H1 (cell line): ENCODE data around the gene MRPS30. TPM values are rescaled to one million over a fixed set of nuclear protein-coding genes. Genes with fewer than 3 reads are reported as not detected.

Experiments
- CTCF ChIA-PET: fragments of 300-600 bp; sonication (Branson Sonifier 250); formaldehyde crosslinking; loops from one replicate; lab custom pipeline; 2021; ENCODE audit not compliant: partially characterized antibody; lab: Charles Lee
- POLR2A ChIA-PET: fragments of 300-600 bp; sonication (Branson Sonifier 250); formaldehyde crosslinking; loops from one replicate; lab custom pipeline; 2021; ENCODE audit warnings: inconsistent platforms; ENCODE audit not compliant: partially characterized antibody; lab: Charles Lee
- DNase-seq, 2 experiments: peaks; one replicate each; pipeline versions ENCODE4 v3.0.0 to v3.0.0-alpha.2; 2010 to 2022; ENCODE audit warnings: low spot score in 2 of 2, low read depth in 1 of 2, mixed read lengths in 1 of 2
- FAIRE-seq: peaks from 2 replicates; lab custom pipeline; 2011; peaks lifted over from hg19 to GRCh38; lab: Jason Lieb, UNC
- H2AFZ ChIP-seq: 2 replicates; pipeline ENCODE4 v1.8.1; 2012; ENCODE audit warnings: low read length, inconsistent platforms
- H2AK5ac ChIP-seq: 2 replicates; pipeline ENCODE4 v1.6.1; 2013; ENCODE audit warnings: low read depth, low read length
- H2BK120ac ChIP-seq: replicated peaks from 2 replicates; pipeline ENCODE3; 2013; ENCODE audit warnings: low read depth, low read length, inconsistent platforms
- H2BK12ac ChIP-seq: 2 replicates; pipeline ENCODE4 v1.6.1; 2013; ENCODE audit warnings: low read depth, low read length
- H2BK15ac ChIP-seq: 2 replicates; pipeline ENCODE4 v1.6.1; 2013; ENCODE audit warnings: low read length
- H2BK20ac ChIP-seq: 2 replicates; pipeline ENCODE4 v1.6.1; 2013; ENCODE audit warnings: low read length
- H2BK5ac ChIP-seq: 2 replicates; pipeline ENCODE4 v1.6.1; 2013; ENCODE audit warnings: low read depth, low read length
- H3K14ac ChIP-seq: 2 replicates; pipeline ENCODE4 v1.6.1; 2013; ENCODE audit warnings: inconsistent platforms; ENCODE audit not compliant: insufficient read length
- H3K18ac ChIP-seq: 2 replicates; pipeline ENCODE4 v1.6.1; 2013; ENCODE audit warnings: low read length; ENCODE audit errors: extremely low read depth
- H3K23ac ChIP-seq: 2 replicates; pipeline ENCODE4 v1.6.1; 2013; ENCODE audit warnings: inconsistent platforms; ENCODE audit not compliant: insufficient read length
- H3K23me2 ChIP-seq: 2 replicates; pipeline ENCODE4 v1.6.1; 2013; ENCODE audit warnings: low read depth, low read length
- H3K27ac ChIP-seq: 2 replicates; pipeline ENCODE4 v1.6.1; 2011; ENCODE audit warnings: low read depth, low read length, inconsistent platforms
- H3K27me3 ChIP-seq, 4 experiments: replicated peaks in 1 of 4; 1 replicate in 1 of 4; 2 replicates in 3 of 4; pipeline versions ENCODE4 v1.6.1 to v1.8.1; 2011 to 2013; ENCODE audit warnings: low read length in 3 of 4, mild to moderate bottlenecking in 3 of 4, inconsistent platforms in 2 of 4, mixed read lengths in 2 of 4, moderate library complexity in 1 of 4; ENCODE audit not compliant: control insufficient read depth in 3 of 4, insufficient read depth in 3 of 4; ENCODE audit errors: extremely low read depth in 1 of 4
- H3K36me3 ChIP-seq, 4 experiments: 2 replicates each; pipeline versions ENCODE4 v1.6.1 to v1.8.1; 2011 to 2013; ENCODE audit warnings: mild to moderate bottlenecking in 4 of 4, low read length in 3 of 4, moderate library complexity in 2 of 4, control low read depth in 1 of 4, inconsistent platforms in 1 of 4; ENCODE audit not compliant: insufficient read depth in 4 of 4, control insufficient read depth in 2 of 4
- H3K4ac ChIP-seq: replicated peaks from 2 replicates; pipeline ENCODE3; 2013; ENCODE audit warnings: low read length, low read depth, mixed read lengths, inconsistent platforms; ENCODE audit not compliant: insufficient read length
- H3K4me1 ChIP-seq, 4 experiments: replicated peaks in 1 of 4; 1 replicate in 1 of 4; 2 replicates in 3 of 4; pipeline versions ENCODE4 v1.6.1 to v1.8.1; 2011 to 2013; ENCODE audit warnings: low read length in 3 of 4, inconsistent platforms in 2 of 4, mixed read lengths in 1 of 4; ENCODE audit not compliant: insufficient read depth in 4 of 4, control insufficient read depth in 3 of 4
- H3K4me2 ChIP-seq, 2 experiments: 2 replicates each; pipeline versions ENCODE4 v1.6.1 to v1.8.1; 2011 to 2013; ENCODE audit warnings: low read depth in 2 of 2, low read length in 2 of 2, control low read depth in 1 of 2, inconsistent platforms in 1 of 2, mild to moderate bottlenecking in 1 of 2; ENCODE audit not compliant: insufficient read depth in 1 of 2
- H3K4me3 ChIP-seq, 4 experiments: fragments of 200-600, 300-600 bp in 1 of 4; sonication (generic), shearing (Covaris generic), sonication (Bioruptor Twin) in 1 of 4; 2 replicates each; pipeline versions ENCODE4 v1.5.1 to v1.8.1; 2011 to 2016; ENCODE audit warnings: low read length in 4 of 4, low read depth in 3 of 4, control low read depth in 2 of 4, inconsistent platforms in 2 of 4, mild to moderate bottlenecking in 2 of 4, mixed read lengths in 1 of 4, moderate library complexity in 1 of 4; ENCODE audit not compliant: insufficient read depth in 2 of 4; ENCODE audit errors: extremely low read depth in 1 of 4
- H3K56ac ChIP-seq: replicated peaks from 2 replicates; pipeline ENCODE3; 2013; ENCODE audit warnings: low read depth, mild to moderate bottlenecking, mixed read lengths, low read length, inconsistent platforms; ENCODE audit not compliant: insufficient read length
- H3K79me1 ChIP-seq: 2 replicates; pipeline ENCODE4 v1.6.1; 2013; ENCODE audit warnings: low read depth, low read length, control low read depth
- H3K79me2 ChIP-seq, 2 experiments: 2 replicates each; pipeline versions ENCODE4 v1.6.1 to v1.8.1; 2012 to 2013; ENCODE audit warnings: low read length in 2 of 2, mild to moderate bottlenecking in 2 of 2, inconsistent platforms in 1 of 2; ENCODE audit not compliant: insufficient read depth in 2 of 2, control insufficient read depth in 1 of 2
- H3K9ac ChIP-seq, 4 experiments: replicated peaks in 1 of 4; 1 replicate in 1 of 4; 2 replicates in 3 of 4; pipeline versions ENCODE4 v1.6.1 to v1.8.1; 2011 to 2013; ENCODE audit warnings: low read depth in 3 of 4, low read length in 3 of 4, control low read depth in 2 of 4, mild to moderate bottlenecking in 2 of 4, moderate library complexity in 2 of 4, inconsistent platforms in 1 of 4; ENCODE audit errors: extremely low read depth in 1 of 4
- H3K9me3 ChIP-seq, 2 experiments: 2 replicates each; pipeline versions ENCODE4 v1.6.1 to v1.8.1; 2012 to 2013; ENCODE audit warnings: mild to moderate bottlenecking in 2 of 2, moderate library complexity in 2 of 2, control low read depth in 1 of 2, inconsistent platforms in 1 of 2, low read depth in 1 of 2, low read length in 1 of 2, mixed read lengths in 1 of 2; ENCODE audit not compliant: insufficient read depth in 2 of 2
- H4K20me1 ChIP-seq, 2 experiments: replicated peaks in 1 of 2; 2 replicates each; pipeline versions ENCODE3 to v1.8.1; 2011 to 2013; ENCODE audit warnings: inconsistent platforms in 2 of 2, low read length in 2 of 2, mild to moderate bottlenecking in 1 of 2; ENCODE audit not compliant: insufficient read depth in 2 of 2, control insufficient read depth in 1 of 2
- H4K5ac ChIP-seq: 2 replicates; pipeline ENCODE4 v1.6.1; 2013; ENCODE audit warnings: low read length, low read depth, mixed read lengths, inconsistent platforms; ENCODE audit not compliant: insufficient read length
- H4K8ac ChIP-seq: 2 replicates; pipeline ENCODE4 v1.8.0; 2013; ENCODE audit warnings: mild to moderate bottlenecking, moderate library complexity, low read length, inconsistent platforms; ENCODE audit not compliant: insufficient read depth; ENCODE audit errors: extremely low read depth
- H4K91ac ChIP-seq: replicated peaks from 2 replicates; pipeline ENCODE3; 2013; ENCODE audit warnings: low read length, mixed read lengths, inconsistent platforms; ENCODE audit not compliant: insufficient read length
- CBX5 ChIP-seq: fragments of 300-800, 300-1000 bp; sonication (generic); IDR thresholded peaks from 2 replicates; pipeline ENCODE4 v1.7.1; 2016; ENCODE audit warnings: antibody characterized with exemption, low read length, low read depth
- EP300 ChIP-seq, 2 experiments: IDR thresholded peaks; 1 replicate in 1 of 2; 2 replicates in 1 of 2; pipeline ENCODE4 v1.6.1; 2011 to 2012; ENCODE audit warnings: low read depth in 2 of 2, low read length in 2 of 2, mild to moderate bottlenecking in 2 of 2, borderline replicate concordance in 1 of 2, inconsistent platforms in 1 of 2, moderate library complexity in 1 of 2
- JUN ChIP-seq: IDR thresholded peaks from 2 replicates; pipeline ENCODE4 v1.6.1; 2011; ENCODE audit warnings: low read depth, mild to moderate bottlenecking, improper control_type of control experiment, low read length
- KDM1A ChIP-seq: fragments of 200-600, 300-600 bp; sonication (generic); IDR thresholded peaks from 2 replicates; pipeline ENCODE4 v1.7.1; 2016; ENCODE audit warnings: mild to moderate bottlenecking, low read length, borderline replicate concordance
- MAX ChIP-seq: IDR thresholded peaks from 2 replicates; pipeline ENCODE4 v1.6.1; 2012; ENCODE audit warnings: inconsistent platforms
- RFX5 ChIP-seq: IDR thresholded peaks from 2 replicates; pipeline ENCODE4 v1.6.1; 2011; ENCODE audit warnings: low read depth, low read length, improper control_type of control experiment, borderline replicate concordance
- SAP30 ChIP-seq: fragments of 300-600 bp; sonication (generic); IDR thresholded peaks from 2 replicates; pipeline ENCODE4 v1.7.1; 2012; ENCODE audit warnings: low read length, moderate library complexity, mild to moderate bottlenecking, inconsistent platforms; ENCODE audit not compliant: insufficient read depth, insufficient replicate concordance
- SIN3A ChIP-seq, 2 experiments: IDR thresholded peaks in 1 of 2; conservative IDR thresholded peaks in 1 of 2; 2 replicates each; pipeline ENCODE4 v1.6.1; 2011 to 2012; ENCODE audit warnings: low read length in 2 of 2, improper control_type of control experiment in 1 of 2, low read depth in 1 of 2, mild to moderate bottlenecking in 1 of 2
- SIRT6 ChIP-seq: IDR thresholded peaks from one replicate; pipeline ENCODE4 v1.7.1; 2012; ENCODE audit warnings: low read length, inconsistent platforms
- SP2 ChIP-seq: IDR thresholded peaks from 2 replicates; pipeline ENCODE4 v1.6.1; 2012; ENCODE audit warnings: mild to moderate bottlenecking, low read length, inconsistent platforms
- ZNF274 ChIP-seq: IDR thresholded peaks from 2 replicates; pipeline ENCODE4 v1.7.0; 2012; ENCODE audit warnings: low read length, borderline replicate concordance; ENCODE audit errors: extremely low read depth
- WGBS, 2 experiments: shearing (Covaris generic) in 1 of 2; methylation state at CpG; one replicate each; pipeline versions ENCODE4 v1.1.6 to v1.1.7; 2013 to 2015; ENCODE audit warnings: low lambda C conversion rate in 2 of 2, mixed read lengths in 2 of 2, inconsistent platforms in 1 of 2, low coverage in 1 of 2, missing lambda C conversion rate in 1 of 2; ENCODE audit not compliant: insufficient replicate concordance in 2 of 2, insufficient coverage in 1 of 2, insufficient read length in 1 of 2; ENCODE audit errors: extremely low coverage in 1 of 2, missing lambda C conversion rate in 1 of 2; 5-methylcytosine and 5-hydroxymethylcytosine counted together
- polyA plus RNA-seq, 7 experiments: library from polyadenylated mRNA; depleted of rRNA in 3 of 7; stranded (reverse) in 5 of 7; unstranded in 2 of 7; fragments of >200 nt in 5 of 7; fragments of 200-250 nt in 2 of 7; gene quantifications; 1 replicate in 5 of 7; 2 replicates in 1 of 7; 4 replicates in 1 of 7; pipeline versions ENCODE4 v1.2.1 to v1.2.3, GENCODE V29; 2011 to 2013; ENCODE audit warnings: missing spikeins in 2 of 7, mixed read lengths in 2 of 7
- total RNA-seq: library from RNA; stranded (reverse); fragmentation: NEBNext Ultra II Directional; extraction: Animal tissue kit (Norgen Biotek cat#: 25700); gene quantifications from 2 replicates; pipeline ENCODE4 v1.2.1, GENCODE V29; 2021
- TF ChIP-seq, protein P1 (sequence below): IDR thresholded peaks from 2 replicates; pipeline ENCODE4 v1.6.1; 2012; ENCODE audit warnings: low read length, inconsistent platforms

Gene MRPS30
- total and polyA plus RNA-seq, 2 of the 8 experiments (the other 6 are each of a cell fraction or from before 2014, with no cell fraction given) = 61.9 to 85.2 TPM

DNA sequence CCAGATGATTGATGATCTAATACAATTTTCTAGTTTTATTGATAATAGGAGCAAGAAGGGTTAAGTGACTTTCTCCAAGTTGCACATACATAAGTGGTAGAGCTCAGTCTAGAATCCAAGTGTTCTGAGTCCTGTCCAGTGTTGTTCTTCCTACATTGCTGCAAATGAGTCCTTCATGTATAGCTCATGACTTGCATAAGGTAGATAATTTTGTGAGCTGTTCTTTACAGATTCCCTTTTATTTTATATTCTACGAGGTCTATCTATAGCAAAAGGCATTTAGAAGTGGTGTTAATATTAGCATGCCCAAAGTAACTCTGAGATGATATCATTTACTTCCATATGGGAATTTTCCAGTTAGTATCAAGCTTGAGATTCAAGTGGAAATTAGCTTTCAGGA, 20.0 kb downstream of the MRPS30 start:
- no peak overlapping the region for H2BK5ac ChIP-seq
- H3K79me1 ChIP-seq = no peaks in the 10 kb centered on the region
- no peak overlapping the region for H2BK20ac ChIP-seq
- no peak overlapping the region for H2AFZ ChIP-seq
- H3K36me3 ChIP-seq = peaks cover 0 to 3% (median under 1%) of the 10 kb centered on the region in 4 experiments; a peak in 1 of 8 replicates
- no peaks in the 10 kb centered on the region for H4K20me1 ChIP-seq
- H2BK120ac ChIP-seq = no peak overlapping the region
- H2AK5ac ChIP-seq = no peak overlapping the region
- no peak overlapping the region for H4K8ac ChIP-seq
- peaks cover 0 to 4% (median under 1%) of the 10 kb centered on the region in 4 experiments; a peak in 2 of 7 replicates for H3K4me1 ChIP-seq
- H2BK15ac ChIP-seq = no peak overlapping the region
- no peak overlapping the region for H3K56ac ChIP-seq
- no peak overlapping the region for H2BK12ac ChIP-seq
- H3K23me2 ChIP-seq = no peaks in the 10 kb centered on the region
- no peak overlapping the region for H3K4me2 ChIP-seq
- H3K14ac ChIP-seq = no peak overlapping the region
- no peak overlapping the region for H3K27ac ChIP-seq
- POLR2A ChIA-PET = no interaction called here
- no peak overlapping the region for H3K4ac ChIP-seq
- FAIRE-seq (no peak), DNase-seq (no peak)
- no peak overlapping the region for H3K23ac ChIP-seq
- TF ChIP-seq SIN3A (conservative IDR thresholded peaks at IDR 0.05 in 1 of 2, IDR thresholded peaks at IDR 0.05 in 1 of 2; ENCODE audit: low read depth in 1 of 2, low read length in 2 of 2) = no peak
- no peak for TF ChIP-seq SIRT6
- TF ChIP-seq CBX5 = no peak
- TF ChIP-seq, protein P1, sequence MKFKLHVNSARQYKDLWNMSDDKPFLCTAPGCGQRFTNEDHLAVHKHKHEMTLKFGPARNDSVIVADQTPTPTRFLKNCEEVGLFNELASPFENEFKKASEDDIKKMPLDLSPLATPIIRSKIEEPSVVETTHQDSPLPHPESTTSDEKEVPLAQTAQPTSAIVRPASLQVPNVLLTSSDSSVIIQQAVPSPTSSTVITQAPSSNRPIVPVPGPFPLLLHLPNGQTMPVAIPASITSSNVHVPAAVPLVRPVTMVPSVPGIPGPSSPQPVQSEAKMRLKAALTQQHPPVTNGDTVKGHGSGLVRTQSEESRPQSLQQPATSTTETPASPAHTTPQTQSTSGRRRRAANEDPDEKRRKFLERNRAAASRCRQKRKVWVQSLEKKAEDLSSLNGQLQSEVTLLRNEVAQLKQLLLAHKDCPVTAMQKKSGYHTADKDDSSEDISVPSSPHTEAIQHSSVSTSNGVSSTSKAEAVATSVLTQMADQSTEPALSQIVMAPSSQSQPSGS = no peak
- TF ChIP-seq KDM1A = no peak
- no peak for TF ChIP-seq ZNF274
- TF ChIP-seq SP2 = no peak
- no peak for TF ChIP-seq EP300 (IDR thresholded peaks at IDR 0.05; ENCODE audit: borderline replicate concordance in 1 of 2, low read depth in 2 of 2, low read length in 2 of 2)
- TF ChIP-seq RFX5 = no peak
- TF ChIP-seq MAX = no peak
- TF ChIP-seq JUN = no peak
- TF ChIP-seq SAP30 = no peak
- H3K27me3 ChIP-seq = no peaks in the 10 kb centered on the region
- CTCF ChIA-PET = interaction anchor here (1.4 kb wide), 1 partner anchor 122 kb away, joined by 3 read pairs; no protein-coding TSS in a partner anchor
- H3K9ac ChIP-seq = no peak overlapping the region
- no peaks in the 10 kb centered on the region for H3K79me2 ChIP-seq
- no peak overlapping the region for H3K4me3 ChIP-seq
- H4K91ac ChIP-seq = no peak overlapping the region
- no peak overlapping the region for H4K5ac ChIP-seq
- no peak overlapping the region for H3K18ac ChIP-seq
- WGBS, 2 experiments = 95% methylated on average over 1 of the region's 1 CpG; no CpG with 5 or more reads in 1 of the 2 experiments
- no peaks in the 10 kb centered on the region for H3K9me3 ChIP-seq
